NCI-H146 treated with DMSO at 0.1 percent for 48 hours (cell line): ENCODE measurements around the gene CEP295NL.
"Not testable (repeated sequence)": the region's sequence is repeated elsewhere in the genome, so short reads cannot be mapped to it uniquely, and the experiment has no call there.

ENCODE experiments used
- DNase-seq: peaks from one replicate; lab custom pipeline; 2025; ENCODE audit not compliant: unreplicated experiment; lab: John Stamatoyannopoulos, UW

Gene CEP295NL

DNA sequence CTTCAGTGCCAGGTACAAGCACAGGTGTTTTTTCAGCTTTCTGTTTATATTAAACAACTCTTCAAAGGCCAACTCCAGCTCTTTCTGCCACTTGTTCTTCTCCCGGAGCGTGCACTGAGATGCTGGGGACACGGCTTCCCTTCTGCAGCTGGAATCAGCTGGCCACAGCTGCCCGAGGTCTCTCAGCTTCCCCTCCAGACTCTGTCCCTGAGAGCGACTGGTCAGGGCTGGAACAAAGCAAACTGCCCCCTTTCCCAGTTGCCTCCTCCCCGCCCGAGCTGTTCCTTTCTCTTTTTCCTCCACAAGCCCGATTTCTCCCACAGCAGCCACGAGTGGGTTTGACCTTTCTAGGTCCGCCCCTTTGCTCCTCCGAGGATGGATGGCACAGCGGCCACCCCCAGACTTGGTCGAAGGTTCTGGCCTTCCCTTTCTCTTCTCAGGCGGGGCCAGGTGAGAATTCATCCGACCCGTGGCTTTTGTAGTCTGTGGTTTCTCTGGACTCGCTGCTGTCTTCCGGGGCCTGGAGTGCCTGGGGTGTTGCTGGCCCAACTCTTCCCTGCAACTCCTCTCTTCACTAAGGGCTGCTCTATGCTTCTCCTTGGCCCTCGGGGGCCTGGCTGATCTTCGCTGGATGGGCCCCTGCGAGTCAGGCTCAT lies 11.5 kb downstream of the CEP295NL start:
- DNase-seq = no peak

DNA sequence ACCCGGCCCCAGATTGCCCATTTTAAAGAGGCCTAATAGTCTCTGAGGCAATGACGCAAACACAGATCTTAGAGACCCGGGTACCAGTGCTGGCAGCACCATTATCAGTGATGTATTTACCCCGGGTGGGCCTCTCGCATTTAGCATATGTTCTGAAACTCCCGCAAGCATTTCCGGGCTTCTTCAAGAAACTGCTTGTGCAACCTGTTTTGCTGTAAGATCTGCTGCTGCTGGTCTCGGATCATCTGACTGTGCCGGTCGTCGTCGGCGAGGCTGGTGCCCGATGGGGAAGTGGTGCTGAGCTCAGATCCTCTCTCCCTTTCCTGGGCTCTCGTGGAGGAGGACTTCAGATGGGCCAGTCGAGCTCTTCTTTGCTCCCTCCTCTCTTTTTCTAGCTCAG lies 12.5 kb downstream of the CEP295NL start:
- DNase-seq = no peak

DNA sequence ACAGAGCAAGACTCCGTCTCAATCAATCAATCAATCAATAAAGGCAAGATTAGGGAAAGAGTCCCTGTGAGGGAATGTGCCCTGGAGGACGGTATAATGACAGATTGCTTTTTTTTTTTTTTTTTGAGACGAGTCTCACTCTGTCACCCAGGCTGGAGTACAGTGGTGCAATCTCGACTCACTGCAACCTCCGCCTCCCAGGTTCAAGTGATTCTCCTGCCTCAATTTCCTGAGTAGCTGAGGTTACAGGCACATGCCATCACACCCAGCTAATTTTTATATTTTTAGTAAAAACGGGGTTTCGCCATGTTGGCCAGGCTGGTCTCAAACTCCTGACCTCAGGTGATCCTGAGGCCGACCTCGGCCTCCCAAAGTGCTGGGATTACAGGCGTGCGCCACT lies 12.9 kb downstream of the CEP295NL start:
- not testable (repeated sequence) for DNase-seq

GRCh38 chr17:78889531-78889930 lies 13.5 kb downstream of the CEP295NL start:
- no peak for DNase-seq

- DNase-seq = no peak
Measured at GRCh38 chr17:78888941-78889518, 14.0 kb downstream of the CEP295NL start.

DNA sequence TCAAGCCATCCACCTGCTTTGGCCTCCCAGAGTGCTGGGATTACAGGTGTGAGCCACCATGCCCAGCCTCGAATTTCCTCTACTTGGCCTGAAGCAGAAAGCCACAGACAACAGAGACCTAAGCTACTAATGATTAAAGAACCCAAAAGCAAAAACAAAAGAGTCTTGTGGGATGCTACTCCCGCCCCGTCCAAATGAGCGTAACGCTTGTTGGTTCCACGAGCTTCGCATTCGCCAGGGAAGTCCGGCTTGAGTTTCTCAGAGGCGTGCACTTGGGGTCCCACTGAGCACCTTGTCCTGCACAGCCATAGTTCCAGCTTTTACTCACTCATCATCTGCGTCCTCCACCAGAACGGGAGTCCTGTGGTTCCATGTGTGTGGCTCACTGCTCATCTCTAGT lies 16.0 kb downstream of the CEP295NL start:
- no peak for DNase-seq

- DNase-seq = no peak
Measured at GRCh38 chr17:78885956-78886355, 17.0 kb downstream of the CEP295NL start.

DNA sequence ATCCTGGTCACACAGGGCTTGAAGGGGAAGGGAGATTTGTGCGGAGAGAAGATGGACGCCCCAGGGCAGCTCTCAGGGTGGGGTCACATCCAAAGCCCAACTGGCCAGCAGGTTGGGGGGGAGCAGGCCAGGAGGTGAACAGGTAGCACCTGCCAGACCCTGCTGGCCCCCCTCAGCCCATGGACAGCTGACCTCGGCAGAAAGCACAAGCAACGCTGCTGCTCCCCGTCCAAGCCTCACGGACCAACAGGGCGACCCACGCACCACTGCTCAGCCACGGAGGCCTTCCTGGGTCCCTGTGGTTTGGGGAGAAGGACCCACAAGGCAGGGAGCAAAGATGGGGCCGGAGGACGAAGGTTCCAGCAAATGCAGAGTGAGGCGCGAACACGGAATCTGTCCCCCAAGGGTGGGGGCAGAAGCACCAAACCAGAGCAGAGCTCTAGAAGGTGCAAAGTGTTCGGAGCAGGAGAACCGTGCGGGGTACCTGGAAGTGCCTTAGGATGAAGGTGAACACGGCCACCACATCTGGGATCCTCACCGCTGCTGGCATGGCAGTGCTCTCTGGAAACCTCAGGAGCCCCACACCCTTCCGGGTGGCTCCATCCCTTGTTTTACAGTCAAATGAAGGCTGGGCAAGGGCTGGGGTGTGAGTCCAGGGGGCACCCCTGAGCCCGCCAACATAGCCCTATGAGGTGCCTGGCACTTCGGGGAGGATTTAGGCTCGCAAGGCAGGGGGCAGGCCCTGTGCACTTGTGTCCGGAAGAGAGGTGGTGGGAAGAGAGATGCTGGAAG lies 17.9 kb downstream of the CEP295NL start:
- no peak for DNase-seq

DNA sequence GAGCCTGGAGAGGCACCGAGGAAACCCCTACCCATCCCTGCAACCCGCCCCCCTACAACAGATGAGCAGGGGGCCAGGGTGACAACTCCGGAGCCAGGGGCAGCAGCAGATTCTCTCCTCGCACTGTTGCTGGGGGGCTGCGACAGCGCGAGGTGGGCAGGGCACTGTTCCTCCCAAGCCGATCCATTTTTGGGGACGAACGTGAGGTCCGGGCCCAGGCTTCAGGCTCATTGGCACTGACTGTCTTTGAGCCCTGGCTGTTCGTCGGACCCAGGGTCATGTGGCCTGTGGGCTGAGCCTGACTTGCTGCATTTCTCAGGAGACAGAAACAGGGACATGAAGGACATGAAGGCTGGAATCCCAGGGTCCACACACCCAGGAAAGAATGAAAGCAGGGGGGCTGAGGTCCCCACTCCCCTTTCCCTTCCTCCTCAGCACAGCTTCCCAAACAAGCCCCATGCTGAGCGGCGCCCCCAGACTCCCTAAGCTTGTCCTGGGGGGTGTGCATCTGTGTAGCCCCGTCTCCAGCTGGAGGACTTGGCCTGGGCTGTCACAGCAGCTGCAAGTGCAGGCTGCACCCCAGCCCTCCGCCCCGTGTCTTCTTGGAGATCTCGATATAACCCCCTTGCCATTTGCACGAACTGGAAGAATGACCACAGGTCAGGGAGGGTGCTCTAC lies 18.7 kb downstream of the CEP295NL start:
- DNase-seq = no peak

- DNase-seq = peak; percentile 66
Measured at GRCh38 chr17:78883533-78884131, 19.4 kb downstream of the CEP295NL start.

- DNase-seq = no peak
Measured at GRCh38 chr17:78883089-78883532, 19.9 kb downstream of the CEP295NL start.

DNA sequence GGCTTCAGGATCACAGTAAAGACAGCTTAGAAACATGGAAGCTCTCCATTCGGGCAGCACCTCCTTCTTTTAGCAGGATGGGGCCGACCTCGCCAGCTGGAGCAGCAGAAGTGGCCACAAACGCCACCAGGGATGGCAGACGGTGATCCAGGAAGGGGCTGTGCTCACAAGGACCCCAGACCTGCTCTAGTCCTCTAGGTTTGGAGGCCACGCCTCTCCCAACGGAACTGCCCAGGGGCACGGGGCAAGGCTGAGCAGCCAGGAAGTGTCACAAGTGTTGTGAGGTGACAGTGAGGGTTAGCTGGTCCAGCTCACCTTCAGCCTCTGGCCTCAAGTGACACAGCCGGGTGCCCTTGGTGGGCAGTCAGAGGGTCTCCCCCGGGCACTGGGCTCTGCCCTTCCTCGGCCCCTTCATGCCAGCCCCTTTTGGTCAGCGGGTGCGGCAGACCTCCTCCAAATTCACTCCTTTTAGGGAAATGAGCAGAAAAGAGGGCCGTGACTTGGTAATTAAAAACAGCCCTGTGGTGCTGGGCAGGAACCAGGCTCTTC lies 20.4 kb downstream of the CEP295NL start:
- DNase-seq = no peak

- no peak for DNase-seq
Measured at GRCh38 chr17:78879635-78880186, 23.3 kb downstream of the CEP295NL start.

GRCh38 chr17:78878871-78879527 lies 24.0 kb downstream of the CEP295NL start:
- no peak for DNase-seq

GRCh38 chr17:78878261-78878660 lies 24.7 kb downstream of the CEP295NL start:
- DNase-seq = no peak

- DNase-seq = not testable (repeated sequence)
Measured at GRCh38 chr17:78876954-78877517, 26.0 kb downstream of the CEP295NL start.

DNA sequence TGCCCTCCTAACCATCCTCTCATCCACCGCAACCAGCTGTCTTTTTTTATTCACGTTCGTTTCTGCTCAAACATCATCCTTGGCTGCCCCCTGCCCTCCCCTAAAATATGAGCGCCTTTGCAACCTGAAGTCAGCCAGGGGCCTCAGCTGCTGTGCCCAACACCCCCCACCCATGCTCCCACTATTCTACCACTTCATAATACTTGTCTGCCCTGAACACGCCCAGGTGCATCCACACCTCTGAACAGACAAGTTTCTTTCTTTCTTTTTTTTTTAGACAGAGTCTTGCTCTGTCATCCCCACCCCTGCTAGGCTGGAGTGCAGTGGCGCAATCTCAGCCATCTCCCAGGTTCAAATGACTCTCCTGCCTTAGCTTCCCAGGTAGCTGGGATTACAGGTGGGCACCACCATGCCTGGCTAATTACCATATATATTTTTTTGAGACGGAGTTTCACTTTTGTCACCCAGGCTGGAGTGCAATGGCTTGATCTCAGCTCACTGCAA lies 26.9 kb downstream of the CEP295NL start:
- no peak for DNase-seq

GRCh38 chr17:78875363-78876093 lies 27.5 kb downstream of the CEP295NL start:
- DNase-seq = no peak
